ENCODE results near the gene ACSS1.

ACSS1 gene

GRCh38 chr20:25078662-25079061, 20.7 kb upstream of the ACSS1 start:
- no peak for DNase-seq (ENCODE audit: low read depth)

- DNase-seq (ENCODE audit: low read depth) = no peak
Measured at GRCh38 chr20:25077610-25078169, 19.8 kb upstream of the ACSS1 start.

- DNase-seq (ENCODE audit: low read depth) = no peak
Measured at GRCh38 chr20:25076731-25077609, 19.0 kb upstream of the ACSS1 start.

GRCh38 chr20:25076201-25076600, 18.3 kb upstream of the ACSS1 start:
- DNase-seq (ENCODE audit: low read depth) = no peak

GRCh38 chr20:25073544-25073943, 15.6 kb upstream of the ACSS1 start:
- DNase-seq (ENCODE audit: low read depth) = no peak

GRCh38 chr20:25072226-25072811, 14.4 kb upstream of the ACSS1 start:
- DNase-seq (ENCODE audit: low read depth) = no peak

- no peak for DNase-seq (ENCODE audit: low read depth)
Measured at GRCh38 chr20:25071734-25072133, 13.8 kb upstream of the ACSS1 start.

GRCh38 chr20:25070821-25071473, 13.0 kb upstream of the ACSS1 start:
- DNase-seq (ENCODE audit: low read depth) = no peak

GRCh38 chr20:25067102-25067987, 9.4 kb upstream of the ACSS1 start:
- DNase-seq (ENCODE audit: low read depth) = no peak

GRCh38 chr20:25066386-25066785, 8.4 kb upstream of the ACSS1 start:
- no peak for DNase-seq (ENCODE audit: low read depth)

- DNase-seq (ENCODE audit: low read depth) = peak; percentile 42
Measured at GRCh38 chr20:25065625-25066338, 7.8 kb upstream of the ACSS1 start.

GRCh38 chr20:25065072-25065624, 7.2 kb upstream of the ACSS1 start:
- no peak for DNase-seq (ENCODE audit: low read depth)

GRCh38 chr20:25064561-25065071, 6.7 kb upstream of the ACSS1 start:
- no peak for DNase-seq (ENCODE audit: low read depth)

GRCh38 chr20:25063981-25064380, 6.0 kb upstream of the ACSS1 start:
- DNase-seq (ENCODE audit: low read depth) = no peak

- DNase-seq (ENCODE audit: low read depth) = no peak
Measured at GRCh38 chr20:25063546-25063945, 5.6 kb upstream of the ACSS1 start.

GRCh38 chr20:25062841-25063240, 4.9 kb upstream of the ACSS1 start:
- no peak for DNase-seq (ENCODE audit: low read depth)

GRCh38 chr20:25061821-25062530, 4.0 kb upstream of the ACSS1 start:
- no peak for DNase-seq (ENCODE audit: low read depth)

GRCh38 chr20:25061103-25061799, 3.3 kb upstream of the ACSS1 start:
- no peak for DNase-seq (ENCODE audit: low read depth)

GRCh38 chr20:25059866-25060465, 2.0 kb upstream of the ACSS1 start:
- DNase-seq (ENCODE audit: low read depth) = no peak
